ENCODE data around the gene ZNF396.
A peak's percentile ranks its signal among the peaks of the same experiment; 100 is the strongest.

ZNF396 gene

GRCh38 chr18:35383136-35383535 is 6.0 kb upstream of the ZNF396 start:
- DNase-seq (ENCODE audit: low read depth), result no peak

GRCh38 chr18:35379421-35379820 is 2.3 kb upstream of the ZNF396 start:
- no peak for DNase-seq (ENCODE audit: low read depth)

GRCh38 chr18:35378574-35378896 is 1.4 kb upstream of the ZNF396 start:
- no peak for DNase-seq (ENCODE audit: low read depth)

DNA sequence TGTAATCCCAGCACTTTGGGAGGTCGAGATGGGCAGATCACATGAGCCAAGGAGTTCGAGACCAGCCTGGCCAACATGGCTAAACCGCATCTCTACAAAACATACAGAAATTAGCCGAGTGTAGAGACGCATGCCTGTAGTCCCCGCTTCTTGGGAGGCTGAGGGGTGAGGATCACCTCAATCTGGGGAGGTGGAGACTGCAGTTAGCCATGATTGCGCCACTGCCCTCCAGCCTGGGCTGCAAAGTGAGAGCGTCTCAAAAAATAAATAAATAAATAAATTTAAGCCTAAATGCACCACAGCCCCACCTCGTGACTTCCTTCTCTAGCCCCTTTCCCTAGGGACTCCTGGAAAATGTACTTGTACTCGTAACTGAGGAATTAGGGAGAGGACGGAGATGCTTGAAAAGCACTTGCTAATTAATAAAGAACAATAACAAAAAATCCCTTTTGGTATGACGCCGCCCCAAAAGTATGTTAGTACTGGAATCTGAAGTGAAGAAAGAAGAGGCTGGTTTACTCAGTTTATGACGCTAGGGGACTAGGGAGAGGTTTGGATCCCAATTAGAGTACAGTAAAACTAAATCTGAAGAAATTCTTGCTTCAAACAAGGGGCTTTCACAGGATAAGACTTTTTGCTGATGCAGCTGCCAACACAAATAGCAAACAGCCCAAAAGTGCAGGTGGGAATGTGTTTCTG is 887 bp upstream of the ZNF396 start:
- DNase-seq (ENCODE audit: low read depth), result no peak

DNA sequence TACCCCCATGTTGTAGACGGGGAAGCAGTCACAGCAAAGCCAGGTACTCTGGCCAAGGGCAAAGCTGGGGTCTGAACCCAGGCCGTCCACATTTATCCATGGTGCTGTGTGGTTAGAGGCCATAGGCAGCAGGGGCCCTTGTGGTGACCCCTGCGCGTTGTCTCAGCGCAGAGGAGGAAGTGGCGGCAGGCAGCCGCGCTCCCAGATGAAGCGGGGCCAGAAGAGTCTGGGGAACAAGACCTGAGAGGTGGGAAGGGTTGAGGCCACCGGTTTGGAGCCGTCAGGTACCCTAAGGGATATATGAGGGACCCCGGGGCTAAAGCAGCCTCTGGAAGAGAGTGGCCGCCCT is 770 bp downstream of the ZNF396 start:
- no peak for DNase-seq (ENCODE audit: low read depth)

- no peak for DNase-seq (ENCODE audit: low read depth)
Observed at GRCh38 chr18:35374708-35375107, 2.4 kb downstream of the ZNF396 start.

DNA sequence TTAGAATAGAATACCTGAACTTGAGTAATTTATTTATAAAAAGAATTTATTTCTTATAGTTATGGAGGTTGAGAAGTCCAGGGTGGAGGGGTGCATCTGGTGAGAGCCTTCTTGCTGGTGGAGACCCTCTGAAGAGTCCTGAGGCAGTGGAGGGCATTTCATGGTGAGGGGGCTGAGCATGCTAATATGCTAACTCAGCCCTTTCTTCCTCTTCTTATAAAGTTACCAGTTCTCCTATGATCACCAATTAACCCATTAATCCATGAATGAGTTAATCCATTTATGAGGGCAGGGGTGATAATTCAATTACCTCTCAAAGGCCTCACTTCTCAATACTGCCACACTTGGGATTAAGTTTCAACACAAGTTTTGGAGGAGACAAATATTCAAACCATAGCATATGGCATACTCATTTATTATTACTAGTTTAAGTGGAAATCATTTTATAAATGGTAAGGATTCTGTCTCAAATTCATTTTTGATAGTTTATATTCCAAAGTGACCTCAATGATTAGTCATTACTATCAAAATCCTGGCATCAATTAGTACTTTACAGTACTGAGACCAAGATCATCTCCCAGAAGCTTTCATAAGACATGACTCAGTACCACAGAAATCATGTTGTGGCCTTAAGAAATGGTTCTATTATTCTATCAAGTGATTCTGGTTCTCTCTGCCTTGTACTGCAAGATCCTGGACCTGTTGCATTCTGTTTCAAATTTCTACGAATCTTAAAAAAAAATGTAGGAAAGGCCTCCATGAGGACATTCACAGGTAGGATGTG is 5.5 kb downstream of the ZNF396 start:
- no peak for DNase-seq (ENCODE audit: low read depth)

DNA sequence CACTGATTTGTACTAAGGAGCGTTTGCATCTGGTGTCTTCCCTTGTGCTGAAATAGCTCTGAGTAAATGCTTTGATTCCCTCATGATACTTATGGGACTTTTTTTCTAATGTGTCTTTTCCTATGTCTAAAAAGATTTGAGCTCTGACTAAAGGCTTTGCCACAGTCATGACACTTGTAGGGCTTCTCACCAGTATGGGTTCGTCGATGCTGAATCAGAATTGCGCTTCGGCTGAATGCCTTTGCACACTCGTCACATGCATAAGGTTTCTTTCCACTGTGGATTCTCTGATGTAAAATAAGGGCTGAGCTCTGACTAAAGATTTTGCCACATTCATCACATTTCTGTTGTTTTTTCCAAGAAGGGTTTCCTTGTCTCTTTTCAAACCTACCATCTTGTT is 8.0 kb downstream of the ZNF396 start:
- no peak for DNase-seq (ENCODE audit: low read depth)

GRCh38 chr18:35368595-35368994 is 8.5 kb downstream of the ZNF396 start:
- no peak for DNase-seq (ENCODE audit: low read depth)

DNA sequence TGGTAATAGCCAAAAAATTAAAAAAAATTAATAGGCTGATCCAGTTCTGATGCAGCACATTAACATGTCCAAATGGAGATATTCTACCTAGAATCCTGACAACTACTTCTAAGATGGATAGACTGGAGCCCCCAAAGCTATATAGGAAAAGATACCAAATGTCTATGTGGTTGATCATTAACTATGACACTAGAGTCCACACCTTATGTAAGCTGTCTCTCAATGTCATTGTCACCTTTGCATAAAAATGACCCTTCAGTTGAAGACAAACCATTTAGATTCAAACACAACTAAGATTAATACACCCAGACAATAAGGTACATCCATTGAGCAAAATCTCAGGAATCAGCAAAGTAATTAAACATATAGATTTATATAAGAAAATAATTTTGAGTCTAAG is 14.6 kb downstream of the ZNF396 start:
- no peak for DNase-seq (ENCODE audit: low read depth)

DNA sequence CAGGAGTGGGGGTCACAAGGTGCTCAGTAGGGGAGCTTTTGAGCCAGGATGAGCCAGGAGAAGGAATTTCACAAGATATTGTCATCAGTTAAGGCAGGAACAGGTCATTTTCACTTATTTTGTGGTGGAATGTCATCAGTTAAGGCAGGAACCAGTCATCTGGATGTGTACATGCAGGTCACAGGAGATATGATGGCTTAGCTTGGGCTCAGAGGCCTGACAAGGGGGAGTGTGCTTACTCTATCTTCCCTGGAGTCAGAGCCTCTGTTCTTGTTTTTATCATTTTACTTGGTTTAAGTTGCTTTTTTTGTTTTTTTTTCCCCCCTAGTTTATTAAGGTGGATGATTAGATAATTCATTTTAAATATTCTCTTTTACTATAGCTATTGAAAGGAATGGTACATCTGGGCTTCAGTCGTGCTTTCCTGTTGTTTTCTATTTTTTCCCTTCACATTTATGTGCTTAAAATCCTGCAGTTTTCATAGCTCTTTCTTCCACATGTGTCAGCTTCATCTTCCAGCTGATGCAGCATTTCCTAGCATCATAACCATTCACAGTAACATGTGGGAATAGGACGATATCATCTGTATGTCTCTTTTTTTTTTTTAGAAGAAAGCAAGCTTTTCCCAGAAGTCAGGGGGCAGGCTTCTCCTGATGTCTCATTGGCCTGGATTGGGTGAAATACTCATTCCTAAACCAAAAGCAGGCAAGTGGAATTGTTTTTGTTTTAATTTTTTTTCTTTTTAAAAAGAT is 15.4 kb downstream of the ZNF396 start:
- DNase-seq (ENCODE audit: low read depth), result no peak

GRCh38 chr18:35355140-35355618 is 22.0 kb downstream of the ZNF396 start:
- no peak for DNase-seq (ENCODE audit: low read depth)

DNA sequence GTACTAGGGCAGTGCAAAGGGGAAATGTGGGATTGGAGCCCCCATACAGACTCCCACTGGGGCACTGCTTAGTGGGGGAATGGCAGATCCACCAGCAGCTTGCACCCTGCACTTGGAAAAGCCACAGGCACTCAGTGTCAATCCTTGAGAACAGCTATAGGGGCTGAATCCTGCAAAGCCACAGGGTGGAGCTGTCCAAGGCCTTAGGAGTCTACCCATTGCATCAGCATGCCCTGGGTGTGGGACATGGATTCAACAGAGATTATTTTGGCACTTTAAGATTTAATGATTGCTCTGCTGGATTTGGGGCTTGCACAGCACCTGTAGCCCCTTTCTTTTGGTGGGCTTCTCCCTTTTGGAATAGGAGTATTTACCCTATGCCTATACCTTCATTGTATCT is 24.4 kb downstream of the ZNF396 start:
- DNase-seq (ENCODE audit: low read depth), result no peak

DNA sequence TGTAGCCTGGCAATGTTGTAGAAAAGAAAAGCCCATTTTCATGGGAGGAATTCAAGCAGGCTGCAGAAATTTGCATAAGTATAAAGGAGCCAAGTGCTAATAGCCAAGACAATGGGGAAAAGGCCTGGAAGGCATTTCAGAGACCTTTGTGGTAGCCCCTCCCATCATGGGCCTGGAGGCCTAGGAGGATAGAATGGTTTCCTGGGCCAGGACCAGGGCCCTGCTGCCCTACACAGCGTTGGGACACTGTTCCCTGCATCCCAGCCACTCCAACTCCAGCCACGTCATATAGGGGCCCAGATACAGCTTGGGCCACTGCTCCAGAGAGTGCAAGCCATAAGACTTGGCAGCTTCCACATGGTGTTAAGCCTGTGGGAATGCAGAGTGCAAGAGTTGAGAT is 24.9 kb downstream of the ZNF396 start:
- no peak for DNase-seq (ENCODE audit: low read depth)

GRCh38 chr18:35348001-35348400 is 29.1 kb downstream of the ZNF396 start:
- no peak for DNase-seq (ENCODE audit: low read depth)

DNA sequence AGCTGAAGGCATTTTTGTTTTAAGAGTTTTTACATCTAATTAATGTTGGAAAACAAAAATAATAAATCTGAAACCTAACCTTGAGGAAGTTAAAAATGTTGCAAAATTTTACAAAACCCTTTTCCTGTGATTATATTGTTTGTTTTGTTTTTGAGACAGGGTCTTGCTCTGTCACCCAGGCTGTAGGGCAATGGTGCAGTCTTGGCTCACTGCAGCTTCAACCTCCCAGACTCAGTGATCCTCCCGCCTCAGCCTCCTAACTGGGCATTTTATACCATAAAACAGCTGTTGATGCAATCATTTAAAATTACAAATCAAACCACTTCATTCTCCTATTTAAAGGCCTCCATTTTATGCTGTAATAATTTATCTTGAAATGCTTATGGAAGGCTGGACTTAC is 31.2 kb downstream of the ZNF396 start:
- no peak for DNase-seq (ENCODE audit: low read depth)

GRCh38 chr18:35345460-35345921 is 31.6 kb downstream of the ZNF396 start:
- DNase-seq (ENCODE audit: low read depth), result no peak

DNA sequence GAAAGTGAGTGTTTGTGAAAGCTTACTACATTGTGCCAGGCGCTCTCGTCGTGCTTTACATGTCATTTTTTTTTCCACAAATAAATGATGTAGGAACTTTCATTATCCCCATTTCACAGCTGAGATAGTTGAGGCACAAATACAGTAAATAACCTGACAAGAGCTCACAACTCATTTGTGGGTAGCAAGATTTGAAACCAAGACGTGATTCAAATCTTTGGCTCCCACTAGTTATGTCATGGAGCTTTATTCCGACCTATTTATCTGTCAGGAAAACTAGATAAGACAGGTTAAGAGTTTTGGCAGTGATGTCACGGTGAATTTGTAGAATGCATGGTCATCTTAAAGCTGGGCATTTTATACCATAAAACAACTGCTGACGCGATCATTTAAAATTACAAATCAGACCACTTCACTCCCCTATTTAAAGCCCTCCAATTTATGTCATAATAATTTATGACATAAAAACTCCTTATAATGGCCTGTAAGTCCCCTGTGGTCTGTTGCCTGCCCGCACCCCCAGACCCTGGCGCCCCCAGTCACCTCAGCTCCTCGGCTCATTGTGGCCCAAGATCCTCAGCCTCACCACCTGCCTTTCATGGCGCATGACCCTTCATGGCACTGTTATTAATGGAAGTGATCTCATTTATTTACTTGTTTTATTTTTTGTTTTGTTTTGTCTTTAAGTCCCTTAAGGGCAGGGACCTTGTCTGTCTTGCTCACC is 32.2 kb downstream of the ZNF396 start:
- no peak for DNase-seq (ENCODE audit: low read depth)

DNA sequence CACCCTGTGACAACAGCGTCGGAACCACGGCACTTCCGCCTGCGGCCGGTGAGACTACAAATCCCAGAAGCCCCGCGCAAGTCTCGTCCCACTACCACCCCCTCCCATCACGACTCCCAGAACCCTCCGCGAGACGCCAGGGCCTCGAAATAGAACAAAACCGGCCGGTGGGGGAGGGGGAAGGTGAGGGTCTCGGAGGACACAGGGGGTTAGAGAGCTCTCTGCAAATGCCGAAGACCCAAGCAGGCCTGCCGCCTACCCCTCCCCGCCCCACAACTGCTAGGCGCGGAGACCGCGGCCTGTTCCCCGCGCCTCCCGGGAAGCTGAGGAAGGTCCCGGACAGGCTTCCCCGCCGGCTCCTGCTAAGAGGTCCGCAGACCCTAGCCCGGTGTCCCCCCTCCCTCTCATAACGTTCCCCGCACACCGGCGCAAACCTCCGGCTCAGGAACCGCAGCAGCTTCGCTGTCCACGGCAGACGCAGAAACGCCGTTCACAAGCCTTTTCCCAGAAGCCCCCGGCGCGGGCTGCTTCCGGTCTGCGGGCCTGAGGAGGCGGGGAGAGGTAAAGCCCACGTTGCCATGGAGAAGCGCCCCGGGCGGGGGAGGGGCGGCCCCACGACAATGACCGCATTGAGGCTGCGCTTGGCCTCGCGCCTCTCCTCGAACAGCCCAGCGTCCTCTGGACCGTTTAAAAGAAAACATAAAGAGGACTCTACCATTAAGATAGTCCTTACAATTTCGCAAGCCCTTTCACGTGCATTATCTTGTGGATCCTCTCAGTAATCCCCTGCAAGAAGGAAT is 33.0 kb downstream of the ZNF396 start, which contains the start of gene ZNF24:
Gene ZNF24, minus strand, starts transcription at position 485 of the 800 bp plus-strand sequence. CDS start 3,770 bp downstream, outside the sequence.
- peak; percentile 49 for DNase-seq (ENCODE audit: low read depth)

DNA sequence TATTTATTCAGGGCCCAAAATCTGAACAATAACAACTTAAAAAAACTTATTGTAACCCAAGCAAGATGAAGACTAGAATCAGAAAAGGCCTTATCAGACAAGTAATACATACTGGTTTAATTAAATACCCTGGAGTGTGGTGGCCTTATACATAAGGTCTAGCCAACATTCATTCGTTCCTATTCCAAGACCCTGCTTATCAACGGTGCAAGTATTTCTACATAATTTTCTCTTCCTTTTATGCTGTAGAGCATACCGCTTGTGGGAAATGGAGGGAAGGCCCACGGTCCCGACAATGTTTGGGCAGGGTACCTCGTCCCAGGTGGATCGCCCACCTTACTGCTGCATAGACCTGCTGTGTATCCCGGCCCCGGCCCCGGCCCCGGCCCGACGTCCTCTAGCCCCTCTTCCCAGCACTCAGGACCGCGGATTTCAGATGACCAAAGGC is 33.6 kb downstream of the ZNF396 start:
- DNase-seq (ENCODE audit: low read depth), result no peak

DNA sequence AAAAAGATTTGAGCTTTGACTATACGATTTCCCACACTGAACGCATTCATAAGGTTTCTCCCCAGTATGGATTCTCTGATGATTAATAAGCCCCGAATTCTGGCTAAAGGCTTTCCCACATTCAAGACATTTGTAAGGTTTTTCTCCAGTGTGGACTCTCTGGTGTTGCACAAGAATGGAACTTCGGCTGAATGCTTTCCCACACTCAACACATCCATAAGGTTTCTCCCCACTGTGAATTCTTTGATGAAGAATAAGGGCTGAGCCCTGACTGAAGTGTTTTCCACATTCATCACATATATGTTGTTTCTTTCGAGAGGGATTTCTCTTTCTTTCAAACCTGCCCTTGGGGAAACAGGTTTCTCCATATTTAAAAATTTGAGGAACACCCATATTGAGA is 39.9 kb downstream of the ZNF396 start:
- DNase-seq (ENCODE audit: low read depth), result no peak
